Measurements from ENCODE around the gene APRT. TPM values are rescaled to one million over a fixed set of nuclear protein-coding genes. Genes with fewer than 3 reads are reported as not detected.

APRT gene
- total RNA-seq, 4 donors from 2014 or later, result 186 to 314 (median 250) TPM

- intact Hi-C loops (cut with DNase I), result no loop called here
- Histone ChIP-seq H3K4me3 (no peak overlapping the region), H3K27ac (no peak overlapping the region), H3K36me3 (no peaks in the 10 kb centered on the region), H3K9me3 (no peaks in the 10 kb centered on the region), H3K4me1 (peaks cover 0 to 22% (median 0%) of the 10 kb centered on the region in 3 donors), H3K27me3 (peaks cover 0 to 39% (median 2%) of the 10 kb centered on the region in 4 donors)
- DNase-seq, result no peak
- TF ChIP-seq POLR2A (IDR thresholded peaks at IDR 0.05) (no peak), CTCF (IDR thresholded peaks at IDR 0.05) (no peak)
- 71% methylated on average over 2 of the region's 4 CpGs; no CpG with 5 or more reads in 1 of the 2 donors for WGBS, 2 donors
These were observed 15.4 kb downstream of the APRT start for GRCh38 chr16:88796278-88796677.

DNA sequence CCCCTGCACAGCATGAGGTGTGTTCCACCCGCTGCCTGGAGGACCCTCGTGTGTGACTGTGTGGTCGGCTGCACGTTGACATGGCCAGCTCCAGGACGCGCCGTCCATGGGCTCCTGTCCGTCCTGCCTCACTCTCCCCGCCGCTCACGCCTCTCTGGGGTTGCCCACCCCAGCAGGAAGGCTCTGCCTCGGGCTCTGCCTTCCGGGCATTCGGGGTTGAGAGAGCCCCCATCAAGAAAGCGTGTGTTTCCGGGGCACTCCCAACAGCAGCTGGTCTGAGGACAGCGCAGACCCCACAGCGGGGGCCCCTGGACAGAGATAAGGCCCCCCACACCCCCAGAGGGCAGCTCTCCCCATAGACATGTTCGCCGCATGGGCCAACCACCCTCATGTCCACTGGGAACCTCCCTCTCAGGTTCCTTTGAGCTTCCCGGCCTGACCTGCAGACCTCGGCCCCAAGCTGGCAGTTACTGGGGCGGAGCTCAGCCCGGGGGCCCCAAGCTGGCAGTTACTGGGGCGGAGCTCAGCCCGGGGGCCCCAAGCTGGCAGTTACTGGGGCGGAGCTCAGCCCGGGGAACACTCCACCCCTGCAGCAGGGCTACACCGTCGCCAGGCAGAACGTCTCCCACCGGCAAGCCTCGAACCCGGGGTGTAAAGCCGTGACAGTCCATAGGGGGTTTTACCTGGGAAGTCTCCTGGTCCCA, 18.3 kb downstream of the APRT start:
- Histone ChIP-seq H3K9me3 (no peaks in the 10 kb centered on the region), H3K27ac (no peak overlapping the region), H3K36me3 (no peaks in the 10 kb centered on the region), H3K4me1 (peaks cover 0 to 34% (median 0%) of the 10 kb centered on the region in 3 donors), H3K4me3 (no peak overlapping the region), H3K27me3 (peaks cover 0 to 55% (median 2%) of the 10 kb centered on the region in 4 donors)
- intact Hi-C loops (cut with DNase I), result no loop called here
- TF ChIP-seq CTCF (IDR thresholded peaks at IDR 0.05), result no peak
- TF ChIP-seq POLR2A (IDR thresholded peaks at IDR 0.05), result no peak
- WGBS, 2 donors, result 48 to 61% methylated on average over 8 to 12 of the region's 35 CpGs
- DNase-seq, result no peak

GRCh38 chr16:88792668-88793250, 19.0 kb downstream of the APRT start:
- Histone ChIP-seq H3K4me1 (peaks cover 0 to 34% (median 0%) of the 10 kb centered on the region in 3 donors), H3K27me3 (peaks cover 0 to 55% (median 2%) of the 10 kb centered on the region in 4 donors), H3K27ac (no peak overlapping the region), H3K9me3 (no peaks in the 10 kb centered on the region), H3K36me3 (no peaks in the 10 kb centered on the region), H3K4me3 (no peak overlapping the region)
- intact Hi-C loops (cut with DNase I), result no loop called here
- TF ChIP-seq CTCF (IDR thresholded peaks at IDR 0.05) (no peak), POLR2A (IDR thresholded peaks at IDR 0.05) (no peak)
- no peak for DNase-seq
- 53 to 60% methylated on average over 5 to 8 of the region's 12 CpGs for WGBS, 2 donors

DNA sequence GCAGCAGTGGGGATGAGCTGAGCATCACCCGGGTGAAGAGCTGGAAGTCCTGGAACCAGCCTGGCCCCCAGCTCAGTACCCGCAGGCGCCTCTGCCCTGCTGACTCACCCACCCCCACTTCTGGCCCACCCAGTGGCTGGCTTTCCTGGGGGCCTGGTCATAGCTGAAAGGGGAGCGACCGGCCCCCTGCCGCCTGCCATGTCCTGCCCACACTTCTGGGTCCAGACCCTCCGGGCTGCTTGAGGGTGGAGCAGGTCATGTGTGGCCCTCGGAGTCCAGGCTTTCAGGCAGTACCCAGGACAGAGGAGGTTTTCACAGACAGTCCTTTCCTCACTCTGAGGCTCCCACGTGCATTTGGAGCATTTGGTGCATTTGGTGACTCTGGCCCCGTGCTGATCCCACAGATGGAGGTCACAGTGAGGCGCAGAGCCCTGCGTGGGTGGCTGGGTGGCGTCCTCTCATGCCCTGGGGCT, 19.6 kb downstream of the APRT start:
- Histone ChIP-seq H3K27me3 (peaks cover 0 to 55% (median 2%) of the 10 kb centered on the region in 4 donors), H3K4me1 (peaks cover 0 to 34% (median 0%) of the 10 kb centered on the region in 3 donors), H3K4me3 (no peak overlapping the region), H3K36me3 (no peaks in the 10 kb centered on the region), H3K27ac (no peak overlapping the region), H3K9me3 (no peaks in the 10 kb centered on the region)
- WGBS, 2 donors, result no CpG with 5 or more reads among the region's 13 CpGs
- intact Hi-C loops (cut with DNase I), result no loop called here
- no peak for DNase-seq
- TF ChIP-seq POLR2A (IDR thresholded peaks at IDR 0.05) (no peak), CTCF (IDR thresholded peaks at IDR 0.05) (no peak)
